Astrocyte (in vitro differentiated cells and primary cell): ENCODE data around the gene SMARCA2.

Experiments
- EZH2 ChIP-seq: IDR thresholded peaks from 2 replicates; pipeline ENCODE4 v1.6.1; 2012; ENCODE audit warnings: mild to moderate bottlenecking, low read length, inconsistent platforms; ENCODE audit not compliant: insufficient read depth
- TF ChIP-seq, protein P1 (sequence below): IDR thresholded peaks from 2 replicates; pipeline ENCODE4 v1.5.1; 2011; ENCODE audit warnings: low read depth, mild to moderate bottlenecking, inconsistent platforms, low read length, moderate library complexity; ENCODE audit not compliant: insufficient read depth

DNA sequence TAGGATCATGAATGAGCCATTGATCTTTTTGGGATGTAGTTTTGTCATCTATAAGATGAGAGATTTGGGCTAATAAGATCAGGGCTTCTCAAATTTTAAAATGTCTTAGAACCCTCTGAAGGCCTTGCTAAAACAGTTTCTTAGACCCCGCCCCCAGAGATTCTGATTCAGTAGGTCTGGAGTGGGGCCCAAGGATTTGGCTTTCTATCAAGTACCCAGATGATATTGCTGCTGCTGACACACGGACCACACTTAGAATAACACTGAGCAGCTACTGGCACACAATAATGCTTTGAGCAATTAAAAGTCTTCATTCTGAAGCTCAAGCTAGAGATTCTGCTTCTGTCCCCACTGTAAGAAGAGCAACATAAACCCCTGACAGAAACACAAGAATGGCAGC is 216.7 kb downstream of the SMARCA2 start:
- TF ChIP-seq, protein P1, sequence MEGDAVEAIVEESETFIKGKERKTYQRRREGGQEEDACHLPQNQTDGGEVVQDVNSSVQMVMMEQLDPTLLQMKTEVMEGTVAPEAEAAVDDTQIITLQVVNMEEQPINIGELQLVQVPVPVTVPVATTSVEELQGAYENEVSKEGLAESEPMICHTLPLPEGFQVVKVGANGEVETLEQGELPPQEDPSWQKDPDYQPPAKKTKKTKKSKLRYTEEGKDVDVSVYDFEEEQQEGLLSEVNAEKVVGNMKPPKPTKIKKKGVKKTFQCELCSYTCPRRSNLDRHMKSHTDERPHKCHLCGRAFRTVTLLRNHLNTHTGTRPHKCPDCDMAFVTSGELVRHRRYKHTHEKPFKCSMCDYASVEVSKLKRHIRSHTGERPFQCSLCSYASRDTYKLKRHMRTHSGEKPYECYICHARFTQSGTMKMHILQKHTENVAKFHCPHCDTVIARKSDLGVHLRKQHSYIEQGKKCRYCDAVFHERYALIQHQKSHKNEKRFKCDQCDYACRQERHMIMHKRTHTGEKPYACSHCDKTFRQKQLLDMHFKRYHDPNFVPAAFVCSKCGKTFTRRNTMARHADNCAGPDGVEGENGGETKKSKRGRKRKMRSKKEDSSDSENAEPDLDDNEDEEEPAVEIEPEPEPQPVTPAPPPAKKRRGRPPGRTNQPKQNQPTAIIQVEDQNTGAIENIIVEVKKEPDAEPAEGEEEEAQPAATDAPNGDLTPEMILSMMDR, result no peak
- TF ChIP-seq EZH2, result no peak
